Right forelimb (tissue), 1 donor: Measurements from ENCODE around the gene HIGD1B.
"Not testable (repeated sequence)": the region's sequence is repeated elsewhere in the genome, so short reads cannot be mapped to it uniquely, and the experiment has no call there.

Experiments
- DNase-seq: peaks from one replicate; pipeline ENCODE4 v3.0.0-alpha.2; 2018

HIGD1B gene

DNA sequence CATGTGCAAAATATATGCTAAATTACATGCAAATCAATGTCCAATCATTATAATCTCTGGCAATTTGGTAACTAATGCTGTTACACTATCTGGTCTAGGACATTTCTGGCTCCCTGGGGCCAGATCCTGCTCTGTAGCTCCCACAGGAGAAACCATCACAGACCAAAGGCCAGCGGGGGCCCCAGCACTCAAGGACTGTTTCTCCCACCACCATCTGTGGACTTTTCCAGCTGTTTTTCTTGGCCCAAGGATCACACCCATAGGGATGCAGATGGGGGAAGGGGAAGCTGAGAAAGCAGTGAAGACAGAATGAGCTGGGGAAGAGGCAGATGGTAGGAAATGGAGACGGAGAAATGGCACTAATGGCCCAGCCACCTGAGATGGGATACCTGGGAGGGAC, at the start of gene HIGD1B:
Gene HIGD1B, plus strand, starts transcription at position 298 of the 400 bp plus-strand sequence. CDS start 270 bp downstream, outside the sequence.
- no peak for DNase-seq

DNA sequence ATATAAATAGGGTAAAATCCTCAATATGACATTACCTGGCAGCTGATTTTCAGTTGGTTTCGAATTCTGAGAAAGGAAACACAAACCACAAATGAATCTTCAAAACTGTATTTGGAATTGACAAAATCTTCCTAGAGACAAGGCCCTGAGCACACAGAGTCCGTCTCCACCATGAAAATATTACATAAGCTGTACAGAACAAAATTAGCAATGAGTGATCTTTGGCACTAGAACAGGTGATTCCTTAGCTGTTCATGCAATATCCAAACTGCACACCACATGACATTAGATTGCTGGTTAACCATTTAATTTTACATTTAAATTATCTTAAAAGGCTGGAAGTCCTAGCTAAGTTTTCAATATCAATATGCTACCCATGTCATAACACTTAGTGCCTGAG, 49.3 kb upstream of the HIGD1B start:
- DNase-seq, result no peak

- DNase-seq, result no peak
Measured at GRCh38 chr17:44801880-44802279, 45.8 kb upstream of the HIGD1B start.

- DNase-seq, result peak; percentile 56
Measured at GRCh38 chr17:44804302-44805089, 43.2 kb upstream of the HIGD1B start.

- DNase-seq, result no peak
Measured at GRCh38 chr17:44807093-44807816, 40.4 kb upstream of the HIGD1B start.

DNA sequence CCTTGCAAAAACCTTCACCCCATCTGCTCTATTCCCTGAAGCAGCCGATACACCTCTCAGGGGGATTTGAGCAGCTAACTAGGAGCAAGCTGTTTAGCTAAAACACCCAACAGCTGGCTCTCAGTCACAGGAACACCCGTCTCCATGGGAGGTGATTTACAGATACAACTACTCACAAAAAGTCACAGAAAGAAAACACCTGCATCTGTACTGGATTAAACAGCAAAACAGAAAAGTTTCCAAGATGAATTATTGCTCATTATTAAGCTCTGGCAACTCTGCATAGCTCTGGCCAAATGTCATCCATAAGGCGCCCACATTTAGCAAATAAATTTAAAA, 39.9 kb upstream of the HIGD1B start:
- no peak for DNase-seq

DNA sequence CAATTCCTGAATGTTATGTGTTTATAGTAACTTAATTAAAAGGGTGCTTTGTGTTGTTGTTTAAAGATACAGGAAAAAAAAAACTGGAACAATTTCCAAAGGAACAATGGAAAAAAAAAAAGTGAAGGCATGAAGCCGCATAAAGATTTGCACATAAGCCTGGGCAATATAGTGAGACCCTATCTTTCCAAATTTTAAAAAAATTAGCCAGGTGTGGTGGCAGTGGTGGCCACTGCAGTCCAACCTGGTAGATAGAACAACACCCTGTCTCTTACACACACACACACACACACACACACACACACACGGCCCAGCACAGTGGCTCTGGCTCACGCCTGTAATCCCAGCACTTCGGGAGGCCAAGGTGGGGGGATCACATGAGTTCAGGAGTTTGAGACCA, 39.5 kb upstream of the HIGD1B start:
- no peak for DNase-seq

- not testable (repeated sequence) for DNase-seq
Measured at GRCh38 chr17:44808656-44809388, 38.9 kb upstream of the HIGD1B start.

- DNase-seq, result no peak
Measured at GRCh38 chr17:44812263-44812662, 35.4 kb upstream of the HIGD1B start.

GRCh38 chr17:44818508-44818907, 29.2 kb upstream of the HIGD1B start:
- not testable (repeated sequence) for DNase-seq

DNA sequence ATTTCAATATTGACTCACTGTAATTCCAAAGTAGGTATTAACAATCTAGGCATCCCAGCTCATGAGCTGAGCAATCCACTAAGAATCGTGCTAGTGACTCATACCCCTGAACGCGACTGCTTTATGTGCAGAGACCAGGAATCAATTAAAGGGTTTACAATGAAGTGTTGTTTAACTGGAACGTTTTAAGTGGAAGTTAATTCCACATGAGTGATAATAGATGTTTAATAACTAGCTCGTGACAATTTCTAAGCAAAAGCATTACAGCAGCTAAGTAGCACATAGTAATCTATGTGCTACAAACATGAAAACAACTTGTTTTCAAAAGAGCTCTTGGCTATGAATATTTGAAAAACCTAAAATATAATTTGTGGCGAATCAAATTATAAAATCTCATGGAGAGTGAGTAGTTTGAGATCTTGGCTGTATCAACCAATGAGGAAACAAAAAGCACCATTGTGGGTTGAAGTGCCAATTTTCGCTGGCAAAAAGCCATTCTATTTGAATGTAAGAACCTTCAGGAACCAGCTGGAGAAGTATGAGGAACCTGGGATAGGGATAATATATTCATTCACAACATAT, 27.0 kb upstream of the HIGD1B start:
- DNase-seq, result no peak

GRCh38 chr17:44825236-44825635, 22.4 kb upstream of the HIGD1B start:
- not testable (repeated sequence) for DNase-seq

- DNase-seq, result no peak
Measured at GRCh38 chr17:44826123-44826790, 21.4 kb upstream of the HIGD1B start.

- no peak for DNase-seq
Measured at GRCh38 chr17:44827863-44828262, 19.8 kb upstream of the HIGD1B start.

- DNase-seq, result peak; percentile 57
Measured at GRCh38 chr17:44828919-44829522, 18.7 kb upstream of the HIGD1B start.

DNA sequence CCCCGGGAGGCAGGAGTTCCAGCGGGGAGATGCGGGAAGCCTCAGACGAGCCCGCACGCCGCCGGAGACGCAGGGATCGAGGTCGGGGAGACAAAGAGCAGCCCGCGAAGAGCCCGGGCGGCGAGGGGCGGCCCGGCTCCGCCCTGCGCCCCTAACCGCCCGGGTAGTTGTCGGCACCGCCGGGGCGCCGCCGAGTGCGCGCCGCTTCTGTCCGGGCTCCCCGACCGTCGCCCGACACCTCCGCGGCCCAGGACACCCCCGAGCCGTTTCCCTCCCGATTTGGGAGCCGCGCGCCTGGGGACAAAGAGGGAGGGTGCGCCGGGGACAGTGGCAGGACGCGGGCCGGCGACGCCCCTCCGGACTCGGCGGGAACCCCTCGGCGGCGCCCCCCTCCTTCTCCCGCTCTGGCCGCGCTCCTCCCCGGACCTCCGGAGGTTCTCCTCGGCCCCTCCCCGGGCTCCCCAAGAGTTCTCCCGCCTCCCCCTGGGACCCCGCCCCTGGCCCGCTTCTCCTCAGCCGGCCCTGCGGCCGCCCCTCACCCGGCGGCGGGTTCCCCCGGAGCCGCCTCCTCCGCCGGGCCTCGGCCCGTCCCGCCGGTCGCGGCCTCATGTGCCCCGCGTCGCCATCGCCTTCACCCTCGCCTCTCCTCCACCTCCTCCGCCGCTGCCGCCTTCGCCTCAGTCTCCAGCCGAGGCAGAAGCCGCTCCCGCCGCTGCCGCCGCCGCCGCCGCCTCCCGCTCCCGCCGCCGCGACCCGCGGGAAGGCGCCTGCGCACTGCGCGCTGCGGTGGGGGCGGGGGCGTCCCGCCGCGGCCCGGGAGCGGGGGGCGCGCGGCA, 17.9 kb upstream of the HIGD1B start, which contains the start of gene GJC1:
Gene GJC1, minus strand, starts transcription at position 765 of the 836 bp plus-strand sequence. CDS start 24,470 bp downstream, outside the sequence.
- DNase-seq, result peak; percentile 76

DNA sequence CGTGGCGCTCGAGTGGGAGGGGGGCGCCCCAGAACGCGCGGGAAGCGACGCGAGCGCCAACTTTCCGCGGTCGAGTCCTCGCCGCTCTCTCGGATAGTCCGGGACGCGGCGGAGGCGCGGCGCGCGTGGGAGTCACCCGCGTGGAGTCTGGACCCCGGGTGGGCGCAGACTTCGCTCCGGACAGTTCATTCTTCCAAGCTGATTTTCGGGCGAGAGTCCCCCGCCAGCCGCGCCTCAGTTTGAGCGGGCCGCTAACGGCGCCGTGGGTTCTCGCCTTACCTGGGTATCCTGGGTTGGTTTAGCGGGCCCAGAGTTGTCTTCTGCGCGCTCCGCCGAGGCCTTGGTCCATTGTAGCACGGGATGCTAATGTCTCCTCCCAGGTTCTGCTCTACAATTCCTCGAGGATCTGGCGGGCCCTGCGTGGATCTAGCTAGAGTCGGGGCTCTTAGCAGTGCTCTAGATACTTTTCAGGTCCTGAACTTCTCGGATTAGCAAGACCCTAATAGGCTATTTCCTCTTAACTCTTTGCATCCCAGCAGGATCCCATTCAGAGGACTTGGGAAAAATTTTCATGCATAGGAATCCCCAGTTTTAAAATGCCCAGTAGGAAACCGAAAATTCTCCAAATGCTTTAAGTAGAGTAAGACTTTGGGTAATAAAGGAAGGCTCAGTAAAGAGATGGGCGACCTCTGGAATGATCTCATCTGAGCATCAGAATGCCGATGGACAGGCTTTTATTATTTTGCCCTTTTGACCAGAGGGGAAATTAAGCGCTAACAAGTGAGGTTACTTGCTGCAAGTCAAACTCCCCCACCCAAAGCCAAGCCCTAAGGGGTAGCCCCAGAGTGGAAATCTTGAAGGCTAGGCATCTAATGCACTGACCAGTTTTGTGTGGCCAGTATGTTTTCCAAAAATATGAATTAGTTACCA, 17.1 kb upstream of the HIGD1B start:
- peak; percentile 63 for DNase-seq

DNA sequence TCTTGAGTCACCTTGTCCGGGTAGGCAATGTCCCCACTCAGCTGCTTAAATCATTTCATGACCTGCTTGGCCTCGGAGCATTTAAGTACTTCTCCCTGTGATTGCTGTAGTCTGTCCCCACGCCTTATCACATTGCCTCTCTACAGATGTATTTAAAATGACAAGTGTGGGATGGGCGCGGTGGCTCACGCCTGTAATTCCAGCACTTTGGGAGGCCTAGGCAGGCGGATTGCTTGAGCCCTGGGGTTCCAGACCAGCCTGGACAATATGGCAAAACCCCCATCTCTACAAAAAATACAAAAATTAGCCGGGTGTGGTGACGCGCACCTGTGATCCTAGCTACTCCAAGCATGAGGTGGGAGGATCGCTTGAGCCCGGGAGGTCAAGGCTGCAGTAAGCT, 16.3 kb upstream of the HIGD1B start:
- DNase-seq, result no peak

- no peak for DNase-seq
Measured at GRCh38 chr17:44832805-44833204, 14.9 kb upstream of the HIGD1B start.

DNA sequence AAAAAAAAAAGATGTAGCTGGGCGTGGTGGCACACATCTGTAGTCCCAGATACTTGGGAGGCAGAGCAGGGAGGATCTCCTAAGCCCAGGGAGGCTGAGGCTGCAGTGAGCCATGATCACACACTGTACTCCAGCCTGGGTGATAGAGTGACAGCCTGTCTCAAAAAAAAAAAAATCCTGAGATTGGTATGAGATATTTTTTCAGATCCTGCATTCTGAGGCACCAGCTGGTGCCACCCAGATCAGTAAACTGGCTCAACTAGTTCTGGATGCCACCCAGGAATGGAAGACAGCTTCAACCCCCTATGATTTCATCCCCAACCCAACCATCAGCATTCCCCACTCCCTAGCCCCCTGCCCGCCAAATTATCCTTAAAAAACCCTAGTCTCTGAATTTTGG, 10.5 kb upstream of the HIGD1B start:
- no peak for DNase-seq
